ENCODE data around the gene CLSTN1.

CLSTN1 gene

GRCh38 chr1:9835758-9836631, 12.2 kb upstream of the CLSTN1 start:
- no peak for TF ChIP-seq POLR2A (IDR thresholded peaks at IDR 0.05; ENCODE audit: low read depth, low read length)
- TF ChIP-seq TAF1 (IDR thresholded peaks at IDR 0.05; ENCODE audit: low read depth, low read length): no peak
- no peak for TF ChIP-seq SPI1 (IDR thresholded peaks at IDR 0.05; ENCODE audit: low read depth, low read length)
- no peak for TF ChIP-seq PAX5 (IDR thresholded peaks at IDR 0.05; ENCODE audit: insufficient read depth, low read length, severe bottlenecking)
- no peak for TF ChIP-seq POLR2AphosphoS5 (IDR thresholded peaks at IDR 0.05; ENCODE audit: low read depth, low read length)
- TF ChIP-seq POU2F2 (IDR thresholded peaks at IDR 0.05; ENCODE audit: low read depth, low read length): no peak
- DNase-seq (ENCODE audit: insufficient read length, low spot score): no peak
- no peak for FAIRE-seq

GRCh38 chr1:9835404-9835757, 11.6 kb upstream of the CLSTN1 start:
- FAIRE-seq: no peak
- TF ChIP-seq SPI1 (IDR thresholded peaks at IDR 0.05; ENCODE audit: low read depth, low read length) (no peak), POU2F2 (IDR thresholded peaks at IDR 0.05; ENCODE audit: low read depth, low read length) (no peak), PAX5 (IDR thresholded peaks at IDR 0.05; ENCODE audit: insufficient read depth, low read length, severe bottlenecking) (no peak), TAF1 (IDR thresholded peaks at IDR 0.05; ENCODE audit: low read depth, low read length) (no peak), POLR2AphosphoS5 (IDR thresholded peaks at IDR 0.05; ENCODE audit: low read depth, low read length) (no peak), POLR2A (IDR thresholded peaks at IDR 0.05; ENCODE audit: low read depth, low read length) (no peak)
- no peak for DNase-seq (ENCODE audit: insufficient read length, low spot score)

GRCh38 chr1:9833632-9834031, 9.9 kb upstream of the CLSTN1 start:
- no peak for FAIRE-seq
- DNase-seq (ENCODE audit: insufficient read length, low spot score): no peak
- TF ChIP-seq TAF1 (IDR thresholded peaks at IDR 0.05; ENCODE audit: low read depth, low read length) (no peak), POU2F2 (IDR thresholded peaks at IDR 0.05; ENCODE audit: low read depth, low read length) (no peak), POLR2A (IDR thresholded peaks at IDR 0.05; ENCODE audit: low read depth, low read length) (no peak), POLR2AphosphoS5 (IDR thresholded peaks at IDR 0.05; ENCODE audit: low read depth, low read length) (no peak), PAX5 (IDR thresholded peaks at IDR 0.05; ENCODE audit: insufficient read depth, low read length, severe bottlenecking) (no peak), SPI1 (IDR thresholded peaks at IDR 0.05; ENCODE audit: low read depth, low read length) (no peak)

GRCh38 chr1:9827558-9828185, 3.9 kb upstream of the CLSTN1 start:
- DNase-seq (ENCODE audit: insufficient read length, low spot score) (no peak), FAIRE-seq (no peak)
- TF ChIP-seq TAF1 (IDR thresholded peaks at IDR 0.05; ENCODE audit: low read depth, low read length) (no peak), PAX5 (IDR thresholded peaks at IDR 0.05; ENCODE audit: insufficient read depth, low read length, severe bottlenecking) (no peak), SPI1 (IDR thresholded peaks at IDR 0.05; ENCODE audit: low read depth, low read length) (no peak), POU2F2 (IDR thresholded peaks at IDR 0.05; ENCODE audit: low read depth, low read length) (no peak), POLR2A (IDR thresholded peaks at IDR 0.05; ENCODE audit: low read depth, low read length) (no peak), POLR2AphosphoS5 (IDR thresholded peaks at IDR 0.05; ENCODE audit: low read depth, low read length) (no peak)

- TF ChIP-seq TAF1 (IDR thresholded peaks at IDR 0.05; ENCODE audit: low read depth, low read length) (no peak), POLR2AphosphoS5 (IDR thresholded peaks at IDR 0.05; ENCODE audit: low read depth, low read length) (no peak), SPI1 (IDR thresholded peaks at IDR 0.05; ENCODE audit: low read depth, low read length) (no peak), POU2F2 (IDR thresholded peaks at IDR 0.05; ENCODE audit: low read depth, low read length) (no peak), PAX5 (IDR thresholded peaks at IDR 0.05; ENCODE audit: insufficient read depth, low read length, severe bottlenecking) (no peak), POLR2A (IDR thresholded peaks at IDR 0.05; ENCODE audit: low read depth, low read length) (no peak)
- FAIRE-seq: no peak
Observed at GRCh38 chr1:9826616-9827015, 2.9 kb upstream of the CLSTN1 start.

GRCh38 chr1:9826087-9826486, 2.3 kb upstream of the CLSTN1 start:
- FAIRE-seq (no peak), DNase-seq (ENCODE audit: insufficient read length, low spot score) (no peak)
- TF ChIP-seq POU2F2 (IDR thresholded peaks at IDR 0.05; ENCODE audit: low read depth, low read length) (no peak), POLR2A (IDR thresholded peaks at IDR 0.05; ENCODE audit: low read depth, low read length) (no peak), SPI1 (IDR thresholded peaks at IDR 0.05; ENCODE audit: low read depth, low read length) (no peak), TAF1 (IDR thresholded peaks at IDR 0.05; ENCODE audit: low read depth, low read length) (no peak), POLR2AphosphoS5 (IDR thresholded peaks at IDR 0.05; ENCODE audit: low read depth, low read length) (no peak), PAX5 (IDR thresholded peaks at IDR 0.05; ENCODE audit: insufficient read depth, low read length, severe bottlenecking) (no peak)

More at GRCh38 chr1:9826616-9827015, 2.9 kb upstream of the CLSTN1 start:
- no peak for DNase-seq (ENCODE audit: insufficient read length, low spot score)

GRCh38 chr1:9825093-9826074, 1.6 kb upstream of the CLSTN1 start:
- no peak for DNase-seq (ENCODE audit: insufficient read length, low spot score)
- TF ChIP-seq TAF1 (IDR thresholded peaks at IDR 0.05; ENCODE audit: low read depth, low read length) (no peak), SPI1 (IDR thresholded peaks at IDR 0.05; ENCODE audit: low read depth, low read length) (peak; percentile 52), POLR2AphosphoS5 (IDR thresholded peaks at IDR 0.05; ENCODE audit: low read depth, low read length) (no peak)
- FAIRE-seq: peak; percentile 72

- TF ChIP-seq PAX5 (IDR thresholded peaks at IDR 0.05; ENCODE audit: insufficient read depth, low read length, severe bottlenecking) (no peak), POLR2A (IDR thresholded peaks at IDR 0.05; ENCODE audit: low read depth, low read length) (no peak), POLR2AphosphoS5 (IDR thresholded peaks at IDR 0.05; ENCODE audit: low read depth, low read length) (no peak), POU2F2 (IDR thresholded peaks at IDR 0.05; ENCODE audit: low read depth, low read length) (no peak), TAF1 (IDR thresholded peaks at IDR 0.05; ENCODE audit: low read depth, low read length) (no peak), SPI1 (IDR thresholded peaks at IDR 0.05; ENCODE audit: low read depth, low read length) (no peak)
- FAIRE-seq (no peak), DNase-seq (ENCODE audit: insufficient read length, low spot score) (no peak)
Observed at GRCh38 chr1:9824702-9825089, 931 bp upstream of the CLSTN1 start.

- DNase-seq (ENCODE audit: insufficient read length, low spot score): no peak
- TF ChIP-seq PAX5 (IDR thresholded peaks at IDR 0.05; ENCODE audit: insufficient read depth, low read length, severe bottlenecking) (no peak), POLR2A (IDR thresholded peaks at IDR 0.05; ENCODE audit: low read depth, low read length) (no peak)
- no peak for FAIRE-seq
Observed at GRCh38 chr1:9823693-9823942, 147 bp downstream of the CLSTN1 start.
